Vagina (tissue), 2 donors: ENCODE results near the gene CPM. TPM values are rescaled to one million over a fixed set of nuclear protein-coding genes. Genes with fewer than 3 reads are reported as not detected.

Experiments
- DNase-seq, 2 donors: peaks; one replicate each; pipeline ENCODE4 v3.0.0-alpha.2; 2017; ENCODE audit errors: extremely low spot score in 2 of 2
- H3K27ac ChIP-seq: fragments of 200-600 bp; sonication (generic); one replicate; pipeline ENCODE4 v1.5.1; 2019
- H3K27me3 ChIP-seq: fragments of 200-600 bp; sonication (generic); one replicate; pipeline ENCODE4 v1.5.1; 2019
- H3K36me3 ChIP-seq, 2 donors: fragments of 200-600 bp; sonication (generic); one replicate each; pipeline ENCODE4 v1.5.1; 2017 to 2019
- H3K4me1 ChIP-seq: fragments of 200-600 bp; sonication (generic); one replicate; pipeline ENCODE4 v1.5.1; 2019
- H3K4me3 ChIP-seq, 2 donors: fragments of 200-600 bp; sonication (generic); 1 replicate in 1 of 2; 2 replicates in 1 of 2; pipeline ENCODE4 v1.5.1; 2016 to 2019
- H3K9me3 ChIP-seq: fragments of 200-600 bp; sonication (generic); one replicate; pipeline ENCODE4 v1.5.1; 2019
- CTCF ChIP-seq, 3 experiments: fragments of 450-650 bp in 2 of 3; fragments of 200-600 bp in 1 of 3; sonication (generic) in 1 of 3; IDR thresholded peaks; one replicate each; pipeline ENCODE4 v1.5.1; 2017 to 2019; ENCODE audit warnings: antibody characterized with exemption in 3 of 3, mild to moderate bottlenecking in 2 of 3, moderate library complexity in 2 of 3
- POLR2A ChIP-seq, 2 donors: fragments of 450-650 bp; IDR thresholded peaks; one replicate each; pipeline ENCODE4 v1.6.1; 2017; ENCODE audit warnings: antibody characterized with exemption in 2 of 2, mild to moderate bottlenecking in 2 of 2, moderate library complexity in 2 of 2
- POLR2AphosphoS5 ChIP-seq, 2 donors: sonication (generic); formaldehyde crosslinking; IDR thresholded peaks; one replicate each; pipeline ENCODE4 v1.9.0; 2017; ENCODE audit warnings: antibody characterized with exemption in 2 of 2, mild to moderate bottlenecking in 2 of 2, low read depth in 1 of 2; ENCODE audit not compliant: insufficient read depth in 1 of 2
- intact Hi-C: fragments of 100-400 bp; cut with DNase I; formaldehyde crosslinking; loops from one replicate; pipeline ENCODE4 v1.15.1; 2023
- total RNA-seq: library from RNA; depleted of rRNA; stranded (reverse); fragments of >200 nt; gene quantifications from one replicate; pipeline ENCODE4 v1.2.3, GENCODE V29; 2016

Gene CPM
- total RNA-seq, 1 donor from 2014 or later: 35.4 TPM

DNA sequence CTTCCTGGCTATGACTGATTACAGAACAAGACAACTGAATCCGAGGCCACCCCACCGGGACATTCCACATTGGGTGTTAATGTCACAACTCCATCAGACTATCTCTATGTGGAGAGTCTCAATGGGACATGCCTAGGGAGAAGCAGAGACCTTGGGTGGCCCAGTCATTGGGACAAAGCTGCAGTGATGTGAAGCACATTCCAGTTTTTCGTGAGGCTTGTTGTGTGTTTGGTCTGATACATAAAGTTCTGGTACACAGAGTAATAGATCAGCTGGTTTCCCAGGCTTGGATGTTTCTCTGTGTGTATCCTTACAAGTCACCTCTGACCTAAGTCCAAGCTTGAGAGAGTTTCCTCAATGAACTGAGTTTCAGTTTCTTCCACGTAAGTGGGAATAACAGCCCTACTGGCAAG lies 42.3 kb downstream of the CPM start:
- Histone ChIP-seq H3K4me1 (no peaks in the 10 kb centered on the region), H3K27ac (no peak overlapping the region), H3K4me3 (no peak overlapping the region), H3K9me3 (no peaks in the 10 kb centered on the region), H3K36me3 (no peaks in the 10 kb centered on the region), H3K27me3 (no peaks in the 10 kb centered on the region)
- intact Hi-C loops: loop anchor here (10.0 kb wide), 1 partner anchor 184 kb away; no protein-coding TSS in a partner anchor
- no peak for TF ChIP-seq POLR2AphosphoS5 (IDR thresholded peaks at IDR 0.05; ENCODE audit: insufficient read depth in 1 of 2, low read depth in 1 of 2)
- TF ChIP-seq POLR2A (IDR thresholded peaks at IDR 0.05): no peak
- no peak for TF ChIP-seq CTCF (IDR thresholded peaks at IDR 0.05)
- DNase-seq: no peak

GRCh38 chr12:68888243-68888642 lies 44.7 kb downstream of the CPM start:
- no peak for DNase-seq

GRCh38 chr12:68887641-68888040 lies 45.3 kb downstream of the CPM start:
- Histone ChIP-seq H3K27ac (no peak overlapping the region), H3K36me3 (no peaks in the 10 kb centered on the region), H3K9me3 (no peaks in the 10 kb centered on the region), H3K27me3 (no peaks in the 10 kb centered on the region), H3K4me3 (no peak overlapping the region), H3K4me1 (no peaks in the 10 kb centered on the region)
- no peak for DNase-seq
- no peak for TF ChIP-seq CTCF (IDR thresholded peaks at IDR 0.05)
- no peak for TF ChIP-seq POLR2A (IDR thresholded peaks at IDR 0.05)
- TF ChIP-seq POLR2AphosphoS5 (IDR thresholded peaks at IDR 0.05; ENCODE audit: insufficient read depth in 1 of 2, low read depth in 1 of 2): no peak
- intact Hi-C loops: no loop called here

More at GRCh38 chr12:68888243-68888642, 44.7 kb downstream of the CPM start:
- Histone ChIP-seq H3K9me3 (no peaks in the 10 kb centered on the region), H3K4me3 (no peak overlapping the region), H3K27me3 (no peaks in the 10 kb centered on the region), H3K4me1 (no peaks in the 10 kb centered on the region), H3K36me3 (no peaks in the 10 kb centered on the region), H3K27ac (no peak overlapping the region)
- no peak for TF ChIP-seq POLR2A (IDR thresholded peaks at IDR 0.05)
- no peak for TF ChIP-seq POLR2AphosphoS5 (IDR thresholded peaks at IDR 0.05; ENCODE audit: insufficient read depth in 1 of 2, low read depth in 1 of 2)
- TF ChIP-seq CTCF (IDR thresholded peaks at IDR 0.05): no peak
- intact Hi-C loops: no loop called here

DNA sequence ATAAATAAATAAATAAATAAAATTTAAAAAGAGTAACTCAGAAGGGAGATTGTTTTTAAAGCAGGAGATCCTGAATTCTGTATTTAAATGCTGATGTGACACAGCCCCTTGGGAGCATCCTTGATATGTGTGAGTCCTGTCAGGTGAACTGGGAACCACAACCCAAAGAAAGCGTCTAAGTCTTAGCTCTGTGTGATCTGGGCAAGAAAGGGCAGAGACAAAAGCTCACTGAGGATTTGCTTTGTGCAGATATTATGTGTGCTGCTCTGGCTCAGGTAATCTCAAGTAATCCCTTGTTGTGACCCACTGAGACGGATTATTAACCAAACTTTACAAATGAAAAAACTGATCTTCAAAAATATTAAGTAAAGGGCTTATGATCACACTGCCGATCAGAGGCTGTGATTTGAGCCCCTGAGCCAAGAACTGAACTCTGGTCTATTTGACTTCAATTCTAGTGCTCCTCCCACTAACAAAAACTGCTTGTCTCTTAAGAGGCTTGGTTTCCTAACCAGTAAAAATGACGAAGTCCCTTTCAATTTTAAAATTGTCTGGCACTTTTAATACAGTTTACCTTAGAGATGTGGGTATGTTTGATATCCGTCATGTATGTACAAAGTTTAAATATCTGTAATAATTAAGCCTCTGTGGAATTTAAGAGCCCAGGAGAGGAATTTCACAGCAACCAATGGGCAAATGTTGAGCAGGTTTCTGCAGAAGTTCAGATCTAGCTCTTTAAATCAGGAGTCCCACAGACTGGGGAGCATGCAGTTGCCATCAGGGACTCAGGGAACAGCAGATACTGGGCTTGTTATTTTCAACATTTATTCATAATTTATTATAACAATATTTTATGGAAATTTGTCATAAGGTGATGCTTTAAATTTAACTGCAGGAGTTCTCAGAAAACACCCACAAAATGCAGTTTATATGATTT lies 46.1 kb downstream of the CPM start:
- Histone ChIP-seq H3K27me3 (no peaks in the 10 kb centered on the region), H3K36me3 (no peaks in the 10 kb centered on the region), H3K27ac (no peak overlapping the region), H3K9me3 (no peaks in the 10 kb centered on the region), H3K4me3 (no peak overlapping the region), H3K4me1 (no peaks in the 10 kb centered on the region)
- intact Hi-C loops: no loop called here
- no peak for DNase-seq
- TF ChIP-seq POLR2AphosphoS5 (IDR thresholded peaks at IDR 0.05; ENCODE audit: insufficient read depth in 1 of 2, low read depth in 1 of 2): no peak

- Histone ChIP-seq H3K27me3 (no peaks in the 10 kb centered on the region), H3K4me3 (no peak overlapping the region), H3K9me3 (no peaks in the 10 kb centered on the region), H3K36me3 (no peaks in the 10 kb centered on the region), H3K4me1 (no peaks in the 10 kb centered on the region), H3K27ac (no peak overlapping the region)
- intact Hi-C loops: no loop called here
- TF ChIP-seq POLR2A (IDR thresholded peaks at IDR 0.05): no peak
- TF ChIP-seq CTCF (IDR thresholded peaks at IDR 0.05): no peak
- no peak for TF ChIP-seq POLR2AphosphoS5 (IDR thresholded peaks at IDR 0.05; ENCODE audit: insufficient read depth in 1 of 2, low read depth in 1 of 2)
- no peak for DNase-seq
These were observed 47.6 kb downstream of the CPM start for GRCh38 chr12:68885381-68885780.
